ENCODE measurements around the gene AP3S1. TPM values are rescaled to one million over a fixed set of nuclear protein-coding genes. Genes with fewer than 3 reads are reported as not detected.
"Not testable (repeated sequence)": the region's sequence is repeated elsewhere in the genome, so short reads cannot be mapped to it uniquely, and the experiment has no call there.

AP3S1 gene
- total RNA-seq, 1 donor from 2014 or later = 57.3 TPM

DNA sequence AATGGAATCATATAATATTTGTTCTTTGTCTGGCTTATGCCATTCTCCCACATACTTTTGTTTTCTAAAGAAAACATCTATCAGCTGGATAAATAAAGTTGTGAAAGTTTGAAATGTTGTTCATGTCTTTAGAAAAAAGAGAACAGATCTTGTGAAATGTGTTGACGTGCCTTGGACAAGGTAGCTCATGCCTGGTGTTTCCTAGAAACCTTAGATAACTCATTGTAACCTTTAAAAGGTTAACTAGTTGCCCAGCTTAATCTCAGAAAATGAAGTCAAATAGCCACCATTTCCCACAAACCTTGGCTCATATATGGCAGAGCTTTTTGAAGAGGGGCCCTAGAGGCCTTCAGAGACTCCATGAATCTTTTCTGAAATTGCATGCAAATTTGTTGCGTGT is 40.6 kb upstream of the AP3S1 start:
- DNase-seq = no peak
- intact Hi-C loops (cut with micrococcal nuclease) = no loop called here
- TF ChIP-seq, protein P1, sequence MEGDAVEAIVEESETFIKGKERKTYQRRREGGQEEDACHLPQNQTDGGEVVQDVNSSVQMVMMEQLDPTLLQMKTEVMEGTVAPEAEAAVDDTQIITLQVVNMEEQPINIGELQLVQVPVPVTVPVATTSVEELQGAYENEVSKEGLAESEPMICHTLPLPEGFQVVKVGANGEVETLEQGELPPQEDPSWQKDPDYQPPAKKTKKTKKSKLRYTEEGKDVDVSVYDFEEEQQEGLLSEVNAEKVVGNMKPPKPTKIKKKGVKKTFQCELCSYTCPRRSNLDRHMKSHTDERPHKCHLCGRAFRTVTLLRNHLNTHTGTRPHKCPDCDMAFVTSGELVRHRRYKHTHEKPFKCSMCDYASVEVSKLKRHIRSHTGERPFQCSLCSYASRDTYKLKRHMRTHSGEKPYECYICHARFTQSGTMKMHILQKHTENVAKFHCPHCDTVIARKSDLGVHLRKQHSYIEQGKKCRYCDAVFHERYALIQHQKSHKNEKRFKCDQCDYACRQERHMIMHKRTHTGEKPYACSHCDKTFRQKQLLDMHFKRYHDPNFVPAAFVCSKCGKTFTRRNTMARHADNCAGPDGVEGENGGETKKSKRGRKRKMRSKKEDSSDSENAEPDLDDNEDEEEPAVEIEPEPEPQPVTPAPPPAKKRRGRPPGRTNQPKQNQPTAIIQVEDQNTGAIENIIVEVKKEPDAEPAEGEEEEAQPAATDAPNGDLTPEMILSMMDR (IDR thresholded peaks at IDR 0.05; ENCODE audit: borderline replicate concordance) = no peak
- Histone ChIP-seq H3K27ac (replicated peaks) (no peak overlapping the region), H3K4me1 (no peaks in the 10 kb centered on the region), H3K9me3 (replicated peaks) (no peaks in the 10 kb centered on the region), H3K27me3 (ENCODE audit: low read depth) (no peaks in the 10 kb centered on the region), H3K36me3 (no peaks in the 10 kb centered on the region), H3K4me3 (no peak overlapping the region)

DNA sequence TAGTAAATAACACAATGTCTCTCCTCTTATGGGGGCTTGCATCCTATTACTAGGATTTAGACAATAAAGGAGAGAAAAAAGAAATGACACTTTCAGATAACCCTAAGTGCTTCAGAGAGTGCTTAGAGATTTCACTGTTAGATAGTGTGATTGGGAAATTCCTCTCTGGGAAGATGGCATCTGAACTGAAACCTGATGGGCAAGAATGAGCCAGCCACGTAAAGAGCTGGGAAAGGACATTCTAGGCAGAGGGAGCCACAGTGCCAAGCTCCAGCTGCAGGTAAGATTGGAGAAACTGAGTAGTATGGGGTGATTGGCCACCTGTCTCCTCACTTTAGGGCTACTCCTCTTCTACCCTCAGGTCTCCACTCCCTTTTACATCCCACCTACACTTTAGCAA is 39.8 kb upstream of the AP3S1 start:
- intact Hi-C loops (cut with micrococcal nuclease) = no loop called here
- Histone ChIP-seq H3K9me3 (replicated peaks) (no peaks in the 10 kb centered on the region), H3K4me3 (no peak overlapping the region), H3K27me3 (ENCODE audit: low read depth) (no peaks in the 10 kb centered on the region), H3K27ac (replicated peaks) (no peak overlapping the region), H3K4me1 (no peaks in the 10 kb centered on the region), H3K36me3 (no peaks in the 10 kb centered on the region)
- no peak for DNase-seq
- TF ChIP-seq, protein P1 (IDR thresholded peaks at IDR 0.05; ENCODE audit: borderline replicate concordance) = no peak

DNA sequence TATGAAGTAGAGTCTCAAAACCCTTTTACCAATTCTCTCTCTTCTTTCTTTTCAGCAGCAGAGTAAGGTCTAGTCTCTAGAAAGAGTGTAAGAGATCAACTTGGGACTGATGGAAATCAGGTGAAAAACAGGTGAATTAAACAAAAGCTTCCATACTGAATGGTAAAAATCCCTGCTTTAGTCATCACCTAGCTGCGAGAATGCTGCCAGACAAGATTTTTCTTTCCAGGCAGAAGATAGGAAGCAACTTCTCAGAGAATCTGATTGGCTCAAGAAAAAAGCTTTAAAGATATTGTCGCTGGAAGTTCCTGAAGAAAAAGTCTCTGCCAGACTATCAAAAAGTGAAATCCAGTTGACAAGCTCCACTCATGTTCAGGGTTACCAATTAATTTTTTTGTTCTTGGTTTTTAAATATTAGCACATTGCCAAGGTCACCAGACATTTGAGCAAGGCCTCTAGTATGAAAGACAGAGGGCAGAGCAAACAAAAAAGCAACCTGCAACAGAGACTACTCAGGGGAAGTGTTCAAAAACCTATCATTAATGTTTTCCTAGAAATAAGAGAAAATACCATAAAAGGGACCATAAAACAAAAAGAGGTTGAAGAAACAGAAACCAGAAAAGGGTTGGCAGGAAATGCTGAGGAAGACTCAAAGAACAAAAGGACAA is 34.6 kb upstream of the AP3S1 start:
- Histone ChIP-seq H3K4me3 (no peak overlapping the region), H3K27me3 (ENCODE audit: low read depth) (peaks cover 4% of the 10 kb centered on the region), H3K4me1 (no peaks in the 10 kb centered on the region), H3K9me3 (replicated peaks) (no peaks in the 10 kb centered on the region), H3K27ac (replicated peaks) (no peak overlapping the region), H3K36me3 (no peaks in the 10 kb centered on the region)
- intact Hi-C loops (cut with micrococcal nuclease) = no loop called here
- no peak for DNase-seq
- TF ChIP-seq, protein P1 (IDR thresholded peaks at IDR 0.05; ENCODE audit: borderline replicate concordance) = no peak

DNA sequence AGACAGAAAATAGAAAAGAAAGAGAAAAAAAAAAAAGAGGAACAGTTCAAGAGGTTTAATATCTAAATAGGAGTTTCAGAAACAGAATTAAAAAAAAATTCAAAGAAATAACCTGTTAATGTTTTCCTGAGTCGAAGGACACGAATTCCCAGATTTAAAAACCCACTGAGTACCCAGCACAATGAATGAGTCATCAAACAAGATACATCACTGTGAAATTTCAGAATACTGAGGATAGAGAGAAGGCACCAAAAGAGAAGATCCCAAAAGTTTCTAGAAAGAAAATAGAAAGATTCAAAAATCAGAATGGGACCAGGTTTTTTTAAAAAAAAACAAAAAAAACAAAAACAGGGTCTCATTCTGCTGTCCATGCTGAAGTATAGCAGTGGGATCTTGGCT is 34.1 kb upstream of the AP3S1 start:
- H3K36me3 ChIP-seq = no peaks in the 10 kb centered on the region
- H3K27ac ChIP-seq (replicated peaks) = no peak overlapping the region
- no peaks in the 10 kb centered on the region for H3K9me3 ChIP-seq (replicated peaks)
- TF ChIP-seq, protein P1 (IDR thresholded peaks at IDR 0.05; ENCODE audit: borderline replicate concordance) = no peak
- peaks cover 9% of the 10 kb centered on the region for H3K27me3 ChIP-seq (ENCODE audit: low read depth)
- intact Hi-C loops (cut with micrococcal nuclease) = no loop called here
- H3K4me3 ChIP-seq = no peak overlapping the region
- no peaks in the 10 kb centered on the region for H3K4me1 ChIP-seq
- DNase-seq = no peak

DNA sequence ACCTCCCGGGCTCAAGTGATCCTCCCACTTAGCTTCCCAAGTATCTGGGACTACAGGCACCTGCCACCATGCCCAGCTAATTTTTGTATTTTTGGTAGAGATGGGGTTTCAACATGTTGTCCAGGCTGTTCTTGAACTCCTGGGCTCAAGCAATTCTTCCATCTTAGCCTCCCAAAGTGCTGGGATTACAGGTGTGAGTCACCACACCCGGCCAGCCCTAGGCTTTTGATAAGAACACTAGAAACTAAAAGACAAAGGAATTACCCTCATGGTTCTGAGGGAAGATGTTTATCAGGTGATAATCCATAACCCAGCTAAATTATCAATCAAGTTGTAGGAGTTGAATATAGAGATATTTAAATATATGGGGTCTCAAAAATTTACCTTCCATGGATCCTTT is 33.7 kb upstream of the AP3S1 start:
- H3K4me1 ChIP-seq; DNase-seq; intact Hi-C loops (cut with micrococcal nuclease); H3K36me3 ChIP-seq; H3K9me3 ChIP-seq (replicated peaks); H3K27ac ChIP-seq (replicated peaks); H3K4me3 ChIP-seq: not testable (repeated sequence)
- peaks cover 13% of the 10 kb centered on the region for H3K27me3 ChIP-seq (ENCODE audit: low read depth)

DNA sequence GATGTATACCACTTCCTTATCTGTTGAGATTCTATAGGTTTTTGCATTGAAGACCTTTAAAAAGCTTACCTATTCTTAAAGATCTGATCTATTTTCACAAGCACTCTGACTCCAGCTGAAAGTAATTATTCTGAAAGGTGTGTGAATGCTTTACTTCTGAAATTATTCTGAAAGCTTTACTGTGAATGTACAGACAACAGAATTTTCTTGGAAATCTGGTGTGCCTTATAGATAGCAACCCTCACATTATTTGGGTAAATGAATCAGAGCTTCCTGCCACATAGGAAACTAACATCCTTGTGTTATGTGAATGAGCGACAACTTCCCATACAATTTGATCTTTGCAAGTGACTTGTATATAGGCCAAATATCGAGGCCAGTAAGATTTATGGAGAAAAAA is 31.8 kb upstream of the AP3S1 start:
- DNase-seq = no peak
- intact Hi-C loops (cut with micrococcal nuclease) = no loop called here
- TF ChIP-seq, protein P1 (IDR thresholded peaks at IDR 0.05; ENCODE audit: borderline replicate concordance) = no peak
- Histone ChIP-seq H3K27ac (replicated peaks) (no peak overlapping the region), H3K4me1 (no peaks in the 10 kb centered on the region), H3K4me3 (no peak overlapping the region), H3K9me3 (replicated peaks) (no peaks in the 10 kb centered on the region), H3K27me3 (ENCODE audit: low read depth) (peaks cover 32% of the 10 kb centered on the region), H3K36me3 (no peaks in the 10 kb centered on the region)
